Trophoblast cell (in vitro differentiated cells and primary cell): Measurements from ENCODE around the gene TUBGCP2.
A peak's percentile ranks its signal among the peaks of the same experiment; 100 is the strongest.

Source experiments
- DNase-seq, 2 donors: peaks; one replicate each; pipeline ENCODE4 v3.0.0-alpha.2; 2016
- H2AFZ ChIP-seq: 2 replicates; pipeline ENCODE4 v1.6.1; 2013; ENCODE audit warnings: low read length, moderate library complexity, mild to moderate bottlenecking; ENCODE audit not compliant: insufficient read depth, poor library complexity
- H2AK5ac ChIP-seq: 2 replicates; pipeline ENCODE4 v1.6.1; 2013; ENCODE audit warnings: mild to moderate bottlenecking, low read length
- H2BK120ac ChIP-seq: 2 replicates; pipeline ENCODE4 v1.6.1; 2013; ENCODE audit warnings: low read length, mild to moderate bottlenecking, moderate library complexity; ENCODE audit not compliant: insufficient read depth, poor library complexity
- H2BK12ac ChIP-seq: 2 replicates; pipeline ENCODE4 v1.6.1; 2013; ENCODE audit warnings: mild to moderate bottlenecking, low read length, moderate library complexity
- H2BK5ac ChIP-seq: 2 replicates; pipeline ENCODE4 v1.6.1; 2013; ENCODE audit warnings: low read length, low read depth, moderate library complexity, mild to moderate bottlenecking; ENCODE audit not compliant: poor library complexity
- H3K14ac ChIP-seq: 2 replicates; pipeline ENCODE4 v1.6.1; 2013; ENCODE audit warnings: mild to moderate bottlenecking, low read length
- H3K18ac ChIP-seq: 2 replicates; pipeline ENCODE4 v1.6.1; 2013; ENCODE audit warnings: mild to moderate bottlenecking, low read length
- H3K23ac ChIP-seq: 2 replicates; pipeline ENCODE4 v1.6.1; 2013; ENCODE audit warnings: low read length
- H3K27ac ChIP-seq: 2 replicates; pipeline ENCODE4 v1.5.1; 2013; ENCODE audit warnings: low read depth, mild to moderate bottlenecking, inconsistent platforms, low read length, moderate library complexity
- H3K27me3 ChIP-seq: 2 replicates; pipeline ENCODE4 v1.6.1; 2013; ENCODE audit warnings: inconsistent platforms, mild to moderate bottlenecking, low read length, moderate library complexity; ENCODE audit not compliant: insufficient read depth
- H3K36me3 ChIP-seq, 2 experiments: 1 replicate in 1 of 2; 2 replicates in 1 of 2; pipeline ENCODE4 v1.6.1; 2013; ENCODE audit warnings: low read length in 2 of 2, mild to moderate bottlenecking in 2 of 2, moderate library complexity in 1 of 2; ENCODE audit not compliant: insufficient read depth in 2 of 2, control insufficient read depth in 1 of 2
- H3K4ac ChIP-seq: 2 replicates; pipeline ENCODE4 v1.6.1; 2013; ENCODE audit warnings: low read depth, mild to moderate bottlenecking, low read length, moderate library complexity
- H3K4me1 ChIP-seq, 2 experiments: 1 replicate in 1 of 2; 2 replicates in 1 of 2; pipeline ENCODE4 v1.6.1; 2013; ENCODE audit warnings: low read length in 2 of 2, mild to moderate bottlenecking in 2 of 2, moderate library complexity in 1 of 2; ENCODE audit not compliant: insufficient read depth in 2 of 2, control insufficient read depth in 1 of 2
- H3K4me2 ChIP-seq: 2 replicates; pipeline ENCODE4 v1.6.1; 2013; ENCODE audit warnings: inconsistent platforms, mild to moderate bottlenecking, low read length, moderate library complexity
- H3K4me3 ChIP-seq: 2 replicates; pipeline ENCODE4 v1.5.1; 2013; ENCODE audit warnings: mild to moderate bottlenecking, low read depth, low read length, inconsistent platforms
- H3K79me1 ChIP-seq: one replicate; pipeline ENCODE4 v1.6.1; 2013; ENCODE audit warnings: low read length
- H3K79me2 ChIP-seq: 2 replicates; pipeline ENCODE4 v1.6.1; 2013; ENCODE audit warnings: low read length, mild to moderate bottlenecking; ENCODE audit not compliant: control insufficient read depth, insufficient read depth, poor library complexity
- H3K9ac ChIP-seq: 2 replicates; pipeline ENCODE4 v1.6.1; 2013; ENCODE audit warnings: mild to moderate bottlenecking, low read length
- H3K9me3 ChIP-seq: 2 replicates; pipeline ENCODE4 v1.6.1; 2013; ENCODE audit warnings: low read depth, mild to moderate bottlenecking, control low read depth, inconsistent platforms, low read length; ENCODE audit not compliant: insufficient read depth
- H4K12ac ChIP-seq: 2 replicates; pipeline ENCODE4 v1.6.1; 2013; ENCODE audit warnings: low read depth, mild to moderate bottlenecking, low read length, moderate library complexity
- H4K8ac ChIP-seq: 2 replicates; pipeline ENCODE4 v1.6.1; 2013; ENCODE audit warnings: low read depth, mild to moderate bottlenecking, low read length, moderate library complexity
- H4K91ac ChIP-seq: one replicate; pipeline ENCODE4 v1.6.1; 2013; ENCODE audit warnings: low read depth, mild to moderate bottlenecking, low read length, moderate library complexity
- WGBS: extraction: QIAGEN DNeasy Blood & Tissue Kit; methylation state at CpG from one replicate; pipeline ENCODE4 v1.1.7; 2013; ENCODE audit warnings: missing lambda C conversion rate; ENCODE audit not compliant: insufficient read length, insufficient coverage; ENCODE audit errors: extremely low coverage; 5-methylcytosine and 5-hydroxymethylcytosine counted together

TUBGCP2 gene

DNA sequence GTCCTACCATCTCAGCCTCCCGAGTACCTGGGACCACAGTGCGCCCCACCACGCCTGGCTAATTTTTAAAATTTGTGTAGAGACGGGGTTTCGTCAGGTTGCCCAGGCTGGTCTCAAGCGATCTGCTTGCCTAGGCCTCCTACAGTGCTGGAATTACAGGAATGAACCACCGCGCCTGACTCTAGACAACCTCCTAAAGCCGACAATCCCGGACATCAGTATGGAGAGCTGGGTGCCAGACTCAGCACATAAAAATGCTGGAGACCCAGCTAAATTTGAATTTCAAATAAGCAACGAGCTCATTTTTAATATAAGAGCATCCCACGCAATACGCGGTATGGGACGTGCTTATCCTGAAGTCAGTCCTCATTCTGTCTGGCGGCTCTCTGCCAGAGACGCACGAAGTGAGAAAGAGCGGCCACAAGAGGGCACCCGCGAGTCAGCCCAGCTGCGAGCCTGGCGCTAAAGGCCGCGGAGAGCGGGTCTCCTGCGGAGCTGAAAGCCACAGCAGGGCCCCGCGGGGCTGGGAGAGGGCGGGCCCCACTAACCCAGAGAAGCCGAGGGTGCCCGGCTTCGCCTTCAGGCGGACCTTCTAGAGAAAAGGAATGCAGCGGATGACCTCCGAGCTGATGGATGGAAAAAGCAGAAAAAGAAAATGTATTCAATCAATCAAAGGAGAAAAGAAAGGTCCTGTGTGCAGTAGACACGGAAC lies 21.0 kb upstream of the TUBGCP2 start:
- H2BK120ac ChIP-seq: no peak overlapping the region
- no peak overlapping the region for H3K18ac ChIP-seq
- H3K79me2 ChIP-seq: no peaks in the 10 kb centered on the region
- no peak overlapping the region for H4K12ac ChIP-seq
- no peaks in the 10 kb centered on the region for H3K79me1 ChIP-seq
- WGBS: no CpG with 5 or more reads among the region's 37 CpGs
- no peak overlapping the region for H2BK12ac ChIP-seq
- no peak overlapping the region for H2BK5ac ChIP-seq
- H3K4me3 ChIP-seq: no peak overlapping the region
- H4K91ac ChIP-seq: no peak overlapping the region
- DNase-seq: peak; percentile 92 to 98
- no peak overlapping the region for H3K14ac ChIP-seq
- H2AFZ ChIP-seq: no peak overlapping the region
- peaks cover 7 to 16% of the 10 kb centered on the region in 2 experiments for H3K4me1 ChIP-seq
- no peak overlapping the region for H2AK5ac ChIP-seq
- H3K27me3 ChIP-seq: peaks cover 35% of the 10 kb centered on the region
- H3K9ac ChIP-seq: no peak overlapping the region
- H4K8ac ChIP-seq: no peak overlapping the region
- no peak overlapping the region for H3K23ac ChIP-seq
- no peak overlapping the region for H3K27ac ChIP-seq
- peaks cover 12% of the 10 kb centered on the region for H3K9me3 ChIP-seq
- H3K4me2 ChIP-seq: peak overlapping the region; percentile 38
- H3K4ac ChIP-seq: no peak overlapping the region
- H3K36me3 ChIP-seq: no peaks in the 10 kb centered on the region

DNA sequence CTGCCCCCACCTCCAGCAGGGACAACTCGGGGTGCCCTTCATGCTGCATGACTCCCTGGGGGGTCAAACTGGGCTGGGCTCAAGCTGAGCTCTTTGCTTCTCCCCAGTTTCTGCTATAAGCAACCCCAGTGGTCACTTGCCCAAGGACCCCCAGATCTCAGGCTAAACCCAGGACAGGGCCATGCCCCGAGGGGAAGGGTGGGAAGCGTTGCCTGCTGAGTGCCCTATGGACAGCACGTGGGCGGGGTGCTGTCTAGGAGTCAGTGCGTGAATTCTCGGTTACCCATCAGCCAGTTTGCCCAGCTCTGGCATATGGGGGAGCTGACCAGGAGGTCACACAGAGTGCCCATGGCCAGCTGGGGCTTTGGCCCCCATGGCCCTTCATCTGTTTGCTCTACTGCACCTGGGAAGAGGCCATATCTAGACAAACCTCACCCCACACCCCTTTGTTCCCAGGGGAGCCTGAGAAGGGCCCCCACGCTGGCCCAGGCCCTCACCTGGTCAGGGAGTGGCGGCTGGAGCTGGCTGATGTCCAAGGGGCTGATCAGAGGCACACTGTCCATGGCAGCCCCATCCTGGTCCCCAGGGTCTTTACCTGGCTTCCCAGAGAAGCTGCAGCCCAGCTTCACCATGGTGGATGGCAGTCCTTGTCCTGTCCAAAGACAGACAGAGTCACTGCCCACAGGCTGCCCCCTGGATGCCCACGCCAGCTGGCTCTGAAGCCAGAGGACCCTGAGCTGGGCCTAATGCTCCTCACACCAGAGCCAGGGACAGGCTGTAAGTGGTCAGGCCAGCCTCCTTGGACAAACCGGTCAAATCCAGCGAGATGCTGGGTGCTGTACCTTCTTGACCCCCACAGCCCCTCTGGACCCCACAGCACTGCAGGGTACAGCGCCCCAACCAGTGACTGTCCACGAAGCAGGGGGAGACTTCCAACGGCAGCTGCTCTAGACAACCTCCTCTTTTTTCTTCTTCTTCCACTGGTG lies 20.0 kb upstream of the TUBGCP2 start:
- Histone ChIP-seq H4K8ac (no peak overlapping the region), H2BK120ac (no peak overlapping the region)

DNA sequence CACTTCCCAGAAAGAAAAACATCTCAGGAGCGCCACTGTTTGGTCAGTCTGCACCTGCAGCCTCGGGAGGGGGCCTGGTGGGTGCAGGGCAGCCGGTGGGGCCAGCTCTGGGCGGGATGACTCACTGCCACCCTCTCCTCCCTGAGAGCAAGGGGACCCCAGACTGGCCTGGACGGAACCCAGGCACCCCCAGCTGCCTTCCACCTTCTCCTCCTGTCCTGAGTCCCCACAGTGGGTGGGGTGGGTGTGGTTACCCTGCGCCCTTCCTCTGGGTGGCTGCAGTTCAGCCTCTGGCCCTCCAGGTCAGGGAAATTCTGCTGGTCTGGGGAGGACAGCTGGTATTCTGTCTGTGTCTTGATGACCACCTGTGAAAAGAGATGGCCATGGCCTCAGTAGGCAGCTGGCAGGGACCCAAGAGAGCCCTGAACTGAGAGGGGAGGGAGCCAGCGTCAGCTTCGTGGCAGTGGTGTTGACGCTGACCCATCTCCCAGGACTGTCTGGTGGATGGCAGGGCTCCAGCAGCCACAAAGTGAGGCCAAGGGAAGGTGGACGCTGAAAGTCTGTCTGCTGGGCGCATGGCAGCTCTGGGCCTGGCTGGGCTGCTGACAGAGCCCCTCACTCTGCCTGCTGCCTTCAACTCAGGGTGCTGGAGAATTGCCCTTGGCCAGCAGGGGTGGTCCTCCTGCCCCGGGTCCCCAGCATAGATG lies 19.1 kb upstream of the TUBGCP2 start:
- peaks cover 7 to 16% of the 10 kb centered on the region in 2 experiments for H3K4me1 ChIP-seq
- H3K4me2 ChIP-seq: no peak overlapping the region
- H3K79me1 ChIP-seq: no peaks in the 10 kb centered on the region
- no peak overlapping the region for H4K8ac ChIP-seq
- H3K79me2 ChIP-seq: no peaks in the 10 kb centered on the region
- no peak overlapping the region for H3K23ac ChIP-seq
- no peak overlapping the region for H4K91ac ChIP-seq
- no peak overlapping the region for H3K4me3 ChIP-seq
- peaks cover 26% of the 10 kb centered on the region for H3K27me3 ChIP-seq
- no peak overlapping the region for H3K14ac ChIP-seq
- H3K18ac ChIP-seq: no peak overlapping the region
- DNase-seq: no peak
- H2AFZ ChIP-seq: no peak overlapping the region
- WGBS: no CpG with 5 or more reads among the region's 12 CpGs
- H3K9me3 ChIP-seq: peaks cover 4% of the 10 kb centered on the region
- no peak overlapping the region for H2AK5ac ChIP-seq
- H2BK120ac ChIP-seq: no peak overlapping the region
- no peak overlapping the region for H3K27ac ChIP-seq
- H3K36me3 ChIP-seq: no peaks in the 10 kb centered on the region
- H3K9ac ChIP-seq: no peak overlapping the region
- H4K12ac ChIP-seq: no peak overlapping the region
- H2BK12ac ChIP-seq: no peak overlapping the region
- H3K4ac ChIP-seq: no peak overlapping the region
- no peak overlapping the region for H2BK5ac ChIP-seq

More for the DNA sequence above, 20.0 kb upstream of the TUBGCP2 start:
- Histone ChIP-seq H3K4ac (no peak overlapping the region), H3K79me2 (no peaks in the 10 kb centered on the region), H3K27me3 (peaks cover 31% of the 10 kb centered on the region), H3K4me3 (no peak overlapping the region), H3K23ac (no peak overlapping the region), H3K14ac (no peak overlapping the region), H3K79me1 (no peaks in the 10 kb centered on the region), H2BK5ac (no peak overlapping the region), H3K9ac (peak overlapping the region; percentile 18), H3K9me3 (peaks cover 8% of the 10 kb centered on the region), H3K36me3 (no peaks in the 10 kb centered on the region), H3K4me2 (no peak overlapping the region), H3K18ac (no peak overlapping the region), H3K4me1 (peaks cover 7 to 16% of the 10 kb centered on the region in 2 experiments), H4K91ac (no peak overlapping the region), H2AK5ac (no peak overlapping the region), H2BK12ac (no peak overlapping the region), H3K27ac (no peak overlapping the region), H4K12ac (no peak overlapping the region), H2AFZ (no peak overlapping the region)
- DNase-seq: no peak
- no CpG with 5 or more reads among the region's 15 CpGs for WGBS
